ENCODE data around the gene PACS2.

DNA sequence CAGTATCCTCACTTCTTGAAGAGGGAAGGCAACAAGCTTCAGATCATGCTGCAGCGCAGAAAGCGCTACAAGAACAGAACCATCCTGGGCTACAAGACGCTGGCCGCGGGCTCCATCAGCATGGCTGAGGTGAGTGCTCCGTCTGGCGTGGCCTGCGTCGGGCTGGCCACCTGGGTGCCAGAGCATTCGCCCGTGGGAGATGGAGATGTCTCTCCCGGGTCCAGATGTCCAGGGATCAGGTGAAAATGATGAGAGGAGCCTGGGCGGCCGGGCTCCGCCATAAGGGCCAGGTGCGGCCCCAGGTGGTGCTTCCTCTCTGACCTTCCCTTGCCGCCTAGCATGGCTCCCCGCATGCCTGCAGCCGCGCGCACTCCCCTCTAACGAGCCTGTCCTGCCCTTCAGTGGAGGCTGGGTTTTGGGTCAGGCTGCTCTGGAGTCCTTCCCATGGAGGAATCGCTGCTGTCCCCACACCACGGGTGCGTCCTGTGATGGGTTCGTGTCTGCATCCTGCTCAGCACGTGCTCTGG is 40.6 kb downstream of the PACS2 start:
- TF ChIP-seq, protein P1, sequence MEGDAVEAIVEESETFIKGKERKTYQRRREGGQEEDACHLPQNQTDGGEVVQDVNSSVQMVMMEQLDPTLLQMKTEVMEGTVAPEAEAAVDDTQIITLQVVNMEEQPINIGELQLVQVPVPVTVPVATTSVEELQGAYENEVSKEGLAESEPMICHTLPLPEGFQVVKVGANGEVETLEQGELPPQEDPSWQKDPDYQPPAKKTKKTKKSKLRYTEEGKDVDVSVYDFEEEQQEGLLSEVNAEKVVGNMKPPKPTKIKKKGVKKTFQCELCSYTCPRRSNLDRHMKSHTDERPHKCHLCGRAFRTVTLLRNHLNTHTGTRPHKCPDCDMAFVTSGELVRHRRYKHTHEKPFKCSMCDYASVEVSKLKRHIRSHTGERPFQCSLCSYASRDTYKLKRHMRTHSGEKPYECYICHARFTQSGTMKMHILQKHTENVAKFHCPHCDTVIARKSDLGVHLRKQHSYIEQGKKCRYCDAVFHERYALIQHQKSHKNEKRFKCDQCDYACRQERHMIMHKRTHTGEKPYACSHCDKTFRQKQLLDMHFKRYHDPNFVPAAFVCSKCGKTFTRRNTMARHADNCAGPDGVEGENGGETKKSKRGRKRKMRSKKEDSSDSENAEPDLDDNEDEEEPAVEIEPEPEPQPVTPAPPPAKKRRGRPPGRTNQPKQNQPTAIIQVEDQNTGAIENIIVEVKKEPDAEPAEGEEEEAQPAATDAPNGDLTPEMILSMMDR (IDR thresholded peaks at IDR 0.05) = no peak
- no peak for TF ChIP-seq EZH2 (IDR thresholded peaks at IDR 0.05; ENCODE audit: borderline replicate concordance, insufficient read depth, low read depth, low read length, poor library complexity, severe bottlenecking)
